BLaER1 treated with 17β-estradiol and CSF1 and Interleukin-3, amounts not matched to agents 10 nM and 100 nM (cell line): ENCODE data around the gene FADS3.
A peak's percentile ranks its signal among the peaks of the same experiment; 100 is the strongest.

Source experiments
- H3K27ac ChIP-seq, 11 experiments: shearing (Covaris generic); formaldehyde crosslinking; 2 replicates each; pipeline ENCODE4 v1.8.1; 2022
- H3K27me3 ChIP-seq, 11 experiments: shearing (Covaris generic); formaldehyde crosslinking; 2 replicates each; pipeline ENCODE4 v1.8.1; 2022
- H3K36me3 ChIP-seq, 11 experiments: shearing (Covaris generic); formaldehyde crosslinking; 2 replicates each; pipeline ENCODE4 v1.8.1; 2022
- H3K4me1 ChIP-seq, 10 experiments: shearing (Covaris generic); formaldehyde crosslinking; 2 replicates each; pipeline ENCODE4 v1.8.1; 2022
- H3K4me2 ChIP-seq, 11 experiments: shearing (Covaris generic); formaldehyde crosslinking; 2 replicates each; pipeline ENCODE4 v1.8.1; 2022
- H3K4me3 ChIP-seq, 10 experiments: shearing (Covaris generic); formaldehyde crosslinking; 2 replicates each; pipeline ENCODE4 v1.8.1; 2022
- H3K9ac ChIP-seq, 11 experiments: shearing (Covaris generic); formaldehyde crosslinking; 2 replicates each; pipeline ENCODE4 v1.8.1; 2022
- H3K9me3 ChIP-seq, 11 experiments: shearing (Covaris generic); formaldehyde crosslinking; replicated peaks in 1 of 11; 2 replicates each; pipeline ENCODE4 v1.8.1; 2022
- H4K20me1 ChIP-seq, 11 experiments: shearing (Covaris generic); formaldehyde crosslinking; 2 replicates each; pipeline ENCODE4 v1.8.1; 2022
- Cebpa-rat ChIP-seq, 11 experiments: shearing (Covaris generic); IDR thresholded peaks; 2 replicates each; pipeline ENCODE4 v1.8.1; 2022

The FADS3 gene

DNA sequence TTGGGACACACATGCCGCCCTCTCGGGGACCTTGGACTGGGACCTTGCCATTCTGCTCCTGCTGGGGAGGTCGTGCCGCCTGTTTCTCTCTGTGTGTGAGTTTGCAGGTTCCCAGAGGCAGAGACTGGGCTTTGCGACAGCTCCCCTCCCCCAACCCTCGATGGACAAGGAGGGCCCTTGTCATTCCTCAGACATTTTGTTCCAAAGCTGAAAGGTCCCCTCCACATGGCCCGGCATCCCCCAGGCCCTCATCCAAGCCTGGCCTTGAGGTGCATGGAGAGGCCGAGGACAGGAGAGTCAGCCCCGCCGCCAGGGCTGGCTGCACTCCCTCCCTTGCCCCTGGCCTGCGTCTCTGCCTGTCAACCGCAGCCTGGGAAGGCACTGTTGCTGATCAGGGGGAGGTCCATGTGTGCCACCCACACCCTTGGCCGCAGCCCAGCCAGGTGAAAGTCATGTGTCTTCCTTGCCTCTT is 37.6 kb downstream of the FADS3 start:
- Histone ChIP-seq H3K27me3 (no peaks in the 10 kb centered on the region), H3K4me1 (peaks cover 0 to 17% (median 9%) of the 10 kb centered on the region in 10 experiments; a peak in 9 of 20 replicates), H3K27ac (peak overlapping the region in 5 of 11 experiments; percentile 18 to 62 (median 45); a peak in 8 of 22 replicates), H4K20me1 (peaks cover 0 to 97% (median 34%) of the 10 kb centered on the region in 11 experiments; a peak in 15 of 22 replicates), H3K9ac (0 out of 22 replicates have a peak overlapping the region, but pooled peaks of 1 of the 11 experiments have one; percentile 52), H3K4me2 (no peak overlapping the region), H3K4me3 (no peak overlapping the region), H3K36me3 (peaks cover 92 to 98% (median 98%) of the 10 kb centered on the region in 11 experiments), H3K9me3 (no peaks in the 10 kb centered on the region)
- no peak for TF ChIP-seq Cebpa-rat (IDR thresholded peaks at IDR 0.05)

GRCh38 chr11:61851900-61852295 is 39.4 kb downstream of the FADS3 start:
- TF ChIP-seq Cebpa-rat (IDR thresholded peaks at IDR 0.05): no peak
- Histone ChIP-seq H3K27ac (peak overlapping the region in 3 of 11 experiments; percentile 9 to 50 (median 40); a peak in 3 of 22 replicates), H3K36me3 (peaks cover 93 to 98% (median 98%) of the 10 kb centered on the region in 11 experiments), H3K27me3 (no peaks in the 10 kb centered on the region), H3K9ac (no peak overlapping the region), H3K4me2 (peak overlapping the region in 1 of 11 experiments; percentile 18; a peak in 4 of 22 replicates), H3K4me3 (no peak overlapping the region), H3K9me3 (no peaks in the 10 kb centered on the region), H3K4me1 (peaks cover 0 to 17% (median 9%) of the 10 kb centered on the region in 10 experiments; a peak in 9 of 20 replicates), H4K20me1 (peaks cover 0 to 93% (median 31%) of the 10 kb centered on the region in 11 experiments; a peak in 15 of 22 replicates)

DNA sequence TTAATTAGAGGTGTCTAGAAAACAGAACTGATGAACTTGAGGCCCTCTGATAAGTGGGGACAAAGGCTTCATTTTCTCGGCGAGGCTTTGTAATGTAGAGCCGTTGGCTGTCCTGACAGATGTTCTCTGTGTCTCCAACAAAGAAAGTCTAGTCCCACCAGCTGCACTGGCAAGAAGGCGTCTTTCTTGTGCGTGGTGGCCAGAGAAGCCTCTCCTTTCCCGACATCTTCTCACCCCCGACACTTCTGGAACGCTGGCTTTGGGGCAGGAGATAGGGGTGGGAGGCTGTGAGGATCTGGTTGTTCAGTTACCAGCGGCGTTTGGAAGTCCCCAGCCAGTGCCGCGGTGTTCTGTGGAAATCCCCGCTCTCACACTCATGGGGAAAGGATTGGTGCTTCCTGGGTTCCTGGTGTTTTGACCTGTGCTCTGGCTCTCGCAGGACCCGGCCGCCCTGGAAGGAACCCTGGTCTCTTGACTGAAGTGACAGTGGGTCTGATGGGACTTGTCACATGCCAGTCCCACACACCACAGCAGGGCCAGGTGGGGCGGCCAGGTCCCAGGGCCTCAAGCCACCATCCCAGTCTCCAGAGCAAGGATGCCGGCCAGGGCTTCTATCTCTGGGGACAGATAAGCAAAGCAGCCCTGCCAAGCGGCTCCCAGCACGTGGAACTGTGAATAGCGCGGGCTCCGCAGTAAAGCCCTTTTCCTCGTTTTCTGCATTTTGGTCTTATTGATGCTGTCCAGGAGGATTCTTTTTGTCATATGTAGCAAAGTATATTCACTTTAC is 40.0 kb downstream of the FADS3 start:
- no peak for TF ChIP-seq Cebpa-rat (IDR thresholded peaks at IDR 0.05)
- Histone ChIP-seq H3K27ac (peak overlapping the region in 4 of 11 experiments; percentile 9 to 50 (median 36); a peak in 5 of 22 replicates), H3K4me3 (no peak overlapping the region), H4K20me1 (peaks cover 0 to 93% (median 26%) of the 10 kb centered on the region in 11 experiments; a peak in 15 of 22 replicates), H3K9ac (no peak overlapping the region; a peak in 1 of 22 replicates), H3K4me2 (no peak overlapping the region), H3K27me3 (no peaks in the 10 kb centered on the region), H3K36me3 (peaks cover 93 to 98% (median 98%) of the 10 kb centered on the region in 11 experiments), H3K9me3 (no peaks in the 10 kb centered on the region), H3K4me1 (peaks cover 0 to 17% (median 9%) of the 10 kb centered on the region in 10 experiments; a peak in 9 of 20 replicates)

DNA sequence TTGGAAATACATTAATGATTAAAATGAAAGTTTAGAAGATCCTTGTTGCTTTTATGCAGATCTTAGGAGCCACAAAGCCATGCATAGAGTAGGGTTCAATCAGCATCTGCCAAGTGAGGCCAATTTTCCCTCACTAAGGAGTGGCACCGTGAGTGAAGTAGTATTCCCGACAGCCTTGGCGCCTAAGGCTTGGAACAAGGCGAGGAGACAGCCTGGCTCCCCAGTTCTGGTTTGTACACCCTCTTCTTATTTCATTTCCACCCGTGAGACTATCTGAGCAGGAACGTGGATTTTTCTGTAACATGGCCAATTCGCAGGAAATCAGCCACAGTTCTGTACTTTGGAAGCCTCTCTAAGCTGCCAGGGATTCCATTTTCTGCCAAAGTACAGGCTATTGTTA is 40.7 kb downstream of the FADS3 start:
- no peaks in the 10 kb centered on the region for H3K9me3 ChIP-seq

GRCh38 chr11:61848631-61849030 is 42.7 kb downstream of the FADS3 start:
- Histone ChIP-seq H3K27ac (no peak overlapping the region), H4K20me1 (peaks cover 0 to 81% (median 7%) of the 10 kb centered on the region in 11 experiments; a peak in 13 of 22 replicates), H3K9me3 (no peaks in the 10 kb centered on the region), H3K4me2 (no peak overlapping the region), H3K36me3 (peaks cover 95 to 98% (median 98%) of the 10 kb centered on the region in 11 experiments), H3K9ac (no peak overlapping the region), H3K4me1 (peaks cover 0 to 16% (median 9%) of the 10 kb centered on the region in 10 experiments; a peak in 9 of 20 replicates), H3K4me3 (no peak overlapping the region), H3K27me3 (no peaks in the 10 kb centered on the region)
- TF ChIP-seq Cebpa-rat (IDR thresholded peaks at IDR 0.05): no peak

More for the DNA sequence above, 40.7 kb downstream of the FADS3 start:
- Histone ChIP-seq H4K20me1 (peaks cover 0 to 92% (median 20%) of the 10 kb centered on the region in 11 experiments; a peak in 15 of 22 replicates), H3K36me3 (peaks cover 93 to 98% (median 98%) of the 10 kb centered on the region in 11 experiments), H3K4me3 (no peak overlapping the region), H3K4me2 (no peak overlapping the region), H3K9ac (no peak overlapping the region), H3K27me3 (no peaks in the 10 kb centered on the region), H3K27ac (peak overlapping the region in 2 of 11 experiments; percentile 12 to 40; a peak in 2 of 22 replicates), H3K4me1 (peaks cover 0 to 17% (median 9%) of the 10 kb centered on the region in 10 experiments; a peak in 9 of 20 replicates)
- no peak for TF ChIP-seq Cebpa-rat (IDR thresholded peaks at IDR 0.05)

DNA sequence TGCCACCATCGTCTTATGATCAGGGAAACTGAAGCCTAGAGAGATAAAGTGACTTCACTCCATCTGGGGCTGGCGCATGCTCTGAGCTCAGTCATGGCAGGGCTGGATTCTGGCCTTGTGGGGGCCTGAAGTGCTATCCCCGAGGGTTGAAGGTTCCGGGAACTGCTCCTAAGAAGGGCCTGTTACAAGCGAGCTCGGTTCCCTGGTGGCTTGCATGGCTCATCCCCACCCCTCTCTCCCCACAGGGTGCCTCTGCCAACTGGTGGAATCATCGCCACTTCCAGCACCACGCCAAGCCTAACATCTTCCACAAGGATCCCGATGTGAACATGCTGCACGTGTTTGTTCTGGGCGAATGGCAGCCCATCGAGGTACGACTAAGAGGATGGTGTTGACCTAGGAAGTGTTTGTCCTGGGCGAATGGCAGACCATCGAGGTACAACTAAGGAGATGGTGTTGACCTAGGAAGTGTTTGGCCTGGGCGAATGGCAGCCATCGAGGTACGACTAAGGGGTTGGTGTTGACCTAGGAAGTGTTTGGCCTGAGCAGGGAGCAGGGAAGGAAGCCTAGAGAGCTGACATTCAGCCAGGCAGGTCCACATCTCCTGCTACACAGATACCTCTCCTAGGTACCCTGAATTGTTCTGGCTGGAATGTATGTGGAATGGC is 43.3 kb downstream of the FADS3 start:
- H3K27ac ChIP-seq: no peak overlapping the region
- H3K4me1 ChIP-seq: peaks cover 0 to 16% (median 8%) of the 10 kb centered on the region in 10 experiments; a peak in 8 of 20 replicates
- peaks cover 0 to 81% (median 6%) of the 10 kb centered on the region in 11 experiments; a peak in 12 of 22 replicates for H4K20me1 ChIP-seq
- H3K27me3 ChIP-seq: no peaks in the 10 kb centered on the region
- H3K4me3 ChIP-seq: no peak overlapping the region
- peaks cover 97 to 100% (median 99%) of the 10 kb centered on the region in 11 experiments for H3K36me3 ChIP-seq
- H3K4me2 ChIP-seq: no peak overlapping the region
- no peaks in the 10 kb centered on the region for H3K9me3 ChIP-seq
- H3K9ac ChIP-seq: no peak overlapping the region
- no peak for TF ChIP-seq Cebpa-rat (IDR thresholded peaks at IDR 0.05)

GRCh38 chr11:61846362-61847020 is 44.9 kb downstream of the FADS3 start:
- H3K9me3 ChIP-seq: no peaks in the 10 kb centered on the region
- H3K36me3 ChIP-seq: peaks cover 100% of the 10 kb centered on the region in 11 experiments
- no peak overlapping the region for H3K4me3 ChIP-seq
- H3K4me1 ChIP-seq: peaks cover 0 to 4% (median 0%) of the 10 kb centered on the region in 10 experiments; a peak in 3 of 20 replicates
- no peak for TF ChIP-seq Cebpa-rat (IDR thresholded peaks at IDR 0.05)
- no peak overlapping the region for H3K27ac ChIP-seq
- peak overlapping the region in 1 of 11 experiments; percentile 35; a peak in 1 of 22 replicates for H3K9ac ChIP-seq
- H4K20me1 ChIP-seq: peaks cover 0 to 82% (median 4%) of the 10 kb centered on the region in 11 experiments; a peak in 11 of 22 replicates
- H3K4me2 ChIP-seq: no peak overlapping the region
- no peaks in the 10 kb centered on the region for H3K27me3 ChIP-seq

- Histone ChIP-seq H3K4me3 (no peak overlapping the region), H3K27me3 (no peaks in the 10 kb centered on the region), H3K9ac (no peak overlapping the region), H3K4me1 (peaks cover 0 to 5% (median 0%) of the 10 kb centered on the region in 10 experiments; a peak in 1 of 20 replicates), H3K4me2 (no peak overlapping the region), H4K20me1 (peaks cover 0 to 80% (median 0%) of the 10 kb centered on the region in 11 experiments; a peak in 9 of 22 replicates), H3K27ac (no peak overlapping the region), H3K9me3 (no peaks in the 10 kb centered on the region), H3K36me3 (peaks cover 100% of the 10 kb centered on the region in 11 experiments)
- no peak for TF ChIP-seq Cebpa-rat (IDR thresholded peaks at IDR 0.05)
These were observed 46.3 kb downstream of the FADS3 start for GRCh38 chr11:61844909-61845565.
